HG02973 (cell line): ENCODE results near the gene HPN.
"Not testable (repeated sequence)": the region's sequence is repeated elsewhere in the genome, so short reads cannot be mapped to it uniquely, and the experiment has no call there.

ENCODE experiments used
- ATAC-seq: cut with Tn5 transposase; IDR thresholded peaks from one replicate; pipeline ENCODE4 v1.9.1; 2021; ENCODE audit warnings: moderate library complexity; ENCODE audit not compliant: unreplicated experiment

The HPN gene

DNA sequence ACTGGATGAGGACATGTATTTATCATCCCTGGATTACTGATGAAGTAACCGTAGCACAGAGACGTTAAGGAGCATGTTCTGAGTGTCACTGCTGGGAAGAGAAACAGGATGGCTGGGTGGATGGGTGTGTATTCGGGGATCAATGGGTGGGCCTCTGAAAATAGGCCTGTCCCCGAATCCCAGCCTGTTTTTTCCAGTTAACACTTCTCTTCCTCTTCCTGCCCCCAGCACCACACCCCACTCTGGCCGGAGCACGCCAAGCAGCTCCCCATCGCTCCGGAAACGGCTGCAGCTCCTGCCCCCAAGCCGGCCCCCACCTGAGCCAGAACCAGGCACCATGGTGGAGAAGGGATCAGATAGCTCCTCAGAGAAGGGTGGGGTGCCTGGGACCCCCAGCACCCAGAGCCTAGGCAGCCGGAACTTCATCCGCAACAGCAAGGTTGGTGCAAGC lies 32.6 kb upstream of the HPN start:
- no peak for ATAC-seq

DNA sequence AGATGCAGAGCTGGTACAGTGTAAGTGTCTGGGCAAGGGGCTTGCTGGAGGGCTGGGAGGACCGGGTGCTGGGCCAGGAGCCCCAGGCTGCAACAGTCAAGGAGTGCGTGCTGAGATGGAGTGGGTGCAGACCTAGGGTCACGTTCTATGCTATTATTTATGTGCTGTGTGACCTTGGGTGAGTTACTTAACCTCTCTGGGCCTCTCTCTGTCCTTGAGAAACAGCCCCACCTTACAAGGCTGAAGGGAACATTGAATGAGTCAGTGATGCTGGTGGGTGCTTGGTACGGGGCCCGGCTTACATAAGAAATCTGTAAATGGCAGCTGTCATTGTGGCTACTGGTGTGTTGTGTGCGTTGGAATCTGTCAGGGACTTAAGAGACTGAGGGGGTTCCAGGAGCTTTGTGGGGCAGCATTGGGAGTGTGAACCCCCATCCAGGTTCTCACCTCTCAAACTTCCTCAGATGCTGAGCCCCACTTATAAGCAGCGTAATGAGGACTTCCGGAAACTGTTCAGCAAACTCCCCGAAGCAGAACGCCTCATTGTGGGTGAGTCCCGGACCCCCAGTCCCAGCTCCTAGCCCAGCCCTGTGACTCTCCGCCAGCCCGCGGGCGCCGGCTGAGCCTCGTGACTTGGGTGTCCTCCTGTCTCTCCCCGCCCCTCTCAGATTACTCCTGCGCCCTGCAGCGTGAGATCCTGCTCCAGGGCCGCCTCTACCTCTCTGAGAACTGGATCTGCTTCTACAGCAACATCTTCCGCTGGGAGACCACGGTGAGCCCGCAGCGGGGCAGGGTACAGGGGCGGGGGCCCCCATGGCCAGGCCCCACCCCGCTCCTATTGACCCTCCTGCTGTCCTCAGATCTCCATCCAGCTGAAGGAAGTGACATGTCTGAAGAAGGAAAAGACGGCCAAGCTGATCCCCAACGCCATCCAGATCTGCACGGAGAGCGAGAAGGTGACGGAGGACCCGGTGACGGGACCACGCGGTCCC lies 31.8 kb upstream of the HPN start:
- ATAC-seq = no peak

DNA sequence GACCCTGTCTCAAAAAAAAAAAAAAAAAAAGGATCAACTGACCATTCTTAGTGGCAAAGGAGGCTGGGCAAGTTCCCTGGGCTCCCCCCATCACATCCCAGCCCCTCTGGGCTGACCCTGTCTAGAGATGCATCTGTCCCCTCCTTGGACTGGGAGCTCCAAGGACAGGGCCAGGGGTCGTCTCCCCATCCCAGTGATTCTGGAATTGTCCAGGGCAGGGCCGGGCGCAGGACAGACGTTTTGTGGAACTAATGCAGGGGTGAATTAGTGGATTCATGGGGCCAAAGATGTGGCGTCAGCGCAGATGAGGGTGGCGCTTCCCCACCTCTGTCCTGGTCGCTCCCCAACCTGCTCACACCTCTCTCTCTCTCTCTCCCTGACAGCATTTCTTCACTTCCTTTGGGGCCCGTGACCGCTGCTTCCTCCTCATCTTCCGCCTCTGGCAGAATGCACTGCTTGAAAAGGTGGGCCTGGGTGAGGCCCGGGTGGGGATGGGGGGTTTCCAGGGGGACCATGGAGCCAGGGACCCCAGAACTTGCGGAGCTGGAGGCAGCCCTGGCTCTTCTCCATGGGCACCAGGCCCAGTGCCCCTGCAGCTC lies 30.3 kb upstream of the HPN start:
- no peak for ATAC-seq

GRCh38 chr19:35011737-35012682 lies 29.5 kb upstream of the HPN start:
- no peak for ATAC-seq

- ATAC-seq = no peak
Observed at GRCh38 chr19:35013041-35013819, 28.3 kb upstream of the HPN start.

DNA sequence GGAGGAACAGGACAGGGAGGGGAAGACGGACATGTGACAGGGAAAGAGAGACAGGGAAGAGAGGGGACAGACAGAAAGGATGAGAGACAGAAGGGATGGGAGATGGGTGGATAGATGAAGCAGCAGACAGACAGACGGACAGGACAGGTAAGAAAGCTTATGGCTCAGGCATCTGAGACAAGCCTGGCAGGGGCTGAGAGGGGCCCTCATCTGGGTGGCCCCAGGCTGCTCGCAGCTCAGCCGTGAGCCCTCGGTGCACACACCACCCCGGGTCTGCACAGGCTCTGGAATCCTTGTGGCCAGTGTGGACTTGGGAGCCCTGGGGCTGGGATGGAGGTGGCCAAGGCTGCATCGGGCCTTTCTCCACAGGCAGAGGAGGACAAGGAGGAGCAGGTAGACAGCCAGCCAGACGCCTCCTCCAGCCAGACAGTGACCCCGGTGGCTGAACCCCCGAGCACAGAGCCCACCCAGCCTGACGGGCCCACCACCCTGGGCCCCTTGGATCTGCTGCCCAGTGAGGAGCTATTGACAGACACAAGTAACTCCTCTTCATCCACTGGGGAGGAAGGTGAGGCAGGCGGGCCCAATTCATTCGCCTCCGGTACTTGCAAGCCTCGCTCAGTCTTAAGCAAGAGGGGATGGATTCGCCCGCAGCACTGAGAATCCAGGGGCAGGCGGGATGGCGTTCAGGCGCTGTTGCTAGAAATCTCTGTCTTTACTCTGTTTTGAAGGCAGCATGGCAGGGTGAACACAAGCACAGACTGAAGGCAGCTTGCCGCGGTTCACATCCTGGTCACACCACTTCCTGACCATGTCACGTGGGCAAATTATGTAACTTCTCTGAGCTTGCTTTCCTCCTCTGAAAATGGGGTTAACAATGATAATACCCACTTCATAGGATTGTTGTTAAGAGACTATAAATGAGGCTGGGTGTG lies 27.4 kb upstream of the HPN start:
- ATAC-seq = no peak

DNA sequence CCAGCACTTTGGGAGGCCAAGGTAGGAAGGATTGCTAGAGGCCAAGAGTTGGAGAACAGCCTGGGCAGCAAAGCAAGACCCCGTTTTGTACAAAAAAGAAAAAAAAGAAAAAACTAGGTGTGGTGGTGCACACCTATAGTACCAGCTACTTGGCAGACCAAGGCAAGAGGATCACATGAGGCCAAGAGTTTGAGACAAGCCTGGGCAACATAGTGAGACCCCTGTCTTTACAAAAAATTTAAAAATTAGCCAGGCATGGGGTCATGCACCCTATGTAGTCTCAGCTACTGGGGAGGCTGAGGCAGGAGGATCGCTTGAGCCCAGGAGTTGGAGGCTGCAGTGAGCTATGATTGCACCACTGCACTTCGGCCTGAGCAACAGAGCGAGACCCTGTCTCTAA lies 26.7 kb upstream of the HPN start:
- not testable (repeated sequence) for ATAC-seq

DNA sequence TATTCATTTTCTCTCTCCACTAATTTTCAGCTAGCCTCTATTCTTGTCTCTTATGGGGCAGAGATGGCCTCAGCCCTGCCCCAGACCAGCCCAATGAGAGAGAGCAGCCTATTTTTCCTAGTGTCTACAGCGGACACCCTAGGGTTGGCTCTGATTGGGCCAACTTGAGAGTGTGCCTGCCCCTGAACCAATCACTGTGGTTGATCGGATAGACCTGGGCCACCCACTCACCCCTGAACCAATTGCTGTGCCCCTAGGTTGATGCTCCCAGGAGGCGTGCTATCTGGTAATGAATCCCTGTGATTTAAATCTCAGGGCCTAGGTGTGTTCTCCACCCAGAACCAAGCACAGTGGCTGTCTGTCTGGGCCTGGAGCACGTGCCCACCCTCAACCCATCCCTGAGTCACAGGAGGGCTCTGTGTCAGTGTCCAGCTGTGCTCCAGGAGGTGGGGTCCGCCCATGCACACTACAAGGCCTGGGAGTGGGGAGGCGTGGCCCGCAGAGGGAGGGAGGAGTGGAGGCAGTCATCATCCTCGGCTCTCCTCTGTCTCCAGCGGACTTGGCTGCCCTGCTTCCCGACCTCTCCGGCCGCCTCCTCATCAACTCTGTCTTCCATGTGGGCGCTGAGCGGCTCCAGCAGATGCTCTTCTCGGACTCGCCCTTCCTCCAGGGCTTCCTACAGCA lies 26.1 kb upstream of the HPN start:
- ATAC-seq = no peak

GRCh38 chr19:35015954-35016351 lies 25.6 kb upstream of the HPN start:
- ATAC-seq = no peak

DNA sequence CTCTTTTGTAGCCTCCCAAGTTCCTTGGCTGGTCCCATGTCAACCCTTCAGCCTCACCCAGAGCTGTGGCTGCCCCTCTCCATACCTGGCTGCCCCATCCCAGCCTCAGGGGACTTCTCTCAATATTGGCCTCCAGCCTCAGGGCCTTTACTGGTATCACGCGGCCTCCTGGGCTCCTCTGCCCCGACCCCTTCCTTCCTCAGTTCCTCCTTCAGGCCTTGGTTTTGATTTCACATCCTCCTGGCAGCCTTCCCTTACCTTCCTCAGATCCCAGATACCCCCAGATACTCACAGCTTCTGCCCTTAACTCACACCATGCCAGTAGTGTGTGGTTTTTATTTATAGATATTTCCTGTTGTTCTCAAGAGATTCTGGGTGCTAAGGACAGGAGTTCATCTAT lies 24.0 kb upstream of the HPN start:
- no peak for ATAC-seq

DNA sequence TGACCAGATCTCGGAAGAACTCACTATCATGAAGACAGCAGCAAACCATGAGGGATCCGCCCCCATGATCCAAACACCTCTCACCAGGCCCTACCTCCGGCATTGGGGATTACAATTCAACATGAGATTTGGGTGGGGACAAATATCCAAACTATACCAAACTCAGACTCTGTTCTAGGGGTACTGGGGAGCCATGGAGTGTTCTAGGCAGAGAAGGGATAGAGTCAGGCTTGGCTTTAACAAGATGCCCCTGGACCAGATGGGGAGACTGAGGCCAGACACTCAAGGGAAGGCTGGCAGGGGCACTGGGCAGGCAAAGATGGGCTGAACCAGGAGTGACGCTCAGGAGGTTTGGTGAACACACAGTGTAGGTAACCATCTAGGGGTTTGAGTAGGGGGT lies 23.1 kb upstream of the HPN start:
- ATAC-seq = no peak

DNA sequence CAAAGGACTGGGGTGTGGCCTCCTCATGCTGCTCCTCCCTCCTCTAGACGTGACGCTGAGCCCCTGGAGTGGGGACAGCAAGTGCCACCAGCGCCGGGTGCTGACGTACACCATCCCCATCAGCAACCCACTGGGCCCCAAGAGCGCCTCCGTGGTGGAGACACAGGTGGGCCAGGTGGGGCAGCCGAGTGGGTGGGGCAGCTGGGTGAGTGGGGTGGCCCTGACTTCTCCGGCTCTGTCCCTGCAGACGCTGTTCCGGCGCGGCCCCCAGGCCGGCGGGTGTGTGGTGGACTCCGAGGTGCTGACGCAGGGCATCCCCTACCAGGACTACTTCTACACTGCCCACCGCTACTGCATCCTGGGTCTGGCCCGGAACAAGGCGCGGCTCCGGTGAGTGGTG lies 22.4 kb upstream of the HPN start:
- ATAC-seq = no peak

- ATAC-seq = no peak
Observed at GRCh38 chr19:35021016-35021415, 20.5 kb upstream of the HPN start.

- no peak for ATAC-seq
Observed at GRCh38 chr19:35021596-35021995, 19.9 kb upstream of the HPN start.

- ATAC-seq = no peak
Observed at GRCh38 chr19:35022460-35022859, 19.1 kb upstream of the HPN start.

DNA sequence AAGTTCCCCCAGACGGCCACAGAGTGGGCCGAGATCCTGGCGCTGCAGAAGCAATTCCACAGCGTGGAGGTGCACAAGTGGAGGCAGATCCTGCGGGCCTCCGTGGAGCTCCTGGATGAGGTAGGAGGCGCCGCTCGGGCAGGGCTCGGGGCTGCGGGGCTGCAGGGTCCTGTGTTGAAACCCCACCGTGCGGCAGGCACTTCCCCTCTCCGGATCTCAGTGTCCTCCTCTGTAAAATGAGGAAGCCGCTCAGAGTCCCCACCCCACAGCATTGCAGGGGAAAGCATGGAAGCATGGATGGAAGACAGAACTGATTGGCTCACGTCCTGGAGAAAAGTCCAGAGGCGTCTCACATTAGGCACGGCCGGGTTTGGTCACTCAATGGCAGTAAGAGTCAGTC lies 18.1 kb upstream of the HPN start:
- no peak for ATAC-seq

DNA sequence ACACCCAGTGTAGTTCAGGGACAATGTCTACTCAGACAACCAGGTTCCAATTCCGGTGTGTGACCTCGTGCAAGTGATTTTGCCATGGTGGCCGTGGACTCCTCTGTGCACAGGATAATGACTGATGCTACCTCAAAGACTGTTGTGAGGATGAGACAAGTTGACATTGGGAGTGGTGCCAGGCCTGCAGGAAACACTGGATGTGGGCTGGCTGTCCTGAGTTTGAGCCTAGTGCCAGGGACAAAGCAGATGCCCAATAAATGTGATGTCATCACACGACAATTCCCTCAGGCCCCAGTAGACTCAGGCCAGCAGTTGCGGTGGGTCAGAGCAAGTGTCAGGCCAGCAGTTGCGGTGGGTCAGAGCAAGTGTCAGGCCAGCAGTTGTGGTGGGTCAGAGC lies 17.4 kb upstream of the HPN start:
- ATAC-seq = no peak

GRCh38 chr19:35025969-35026368 lies 15.6 kb upstream of the HPN start:
- ATAC-seq = no peak

DNA sequence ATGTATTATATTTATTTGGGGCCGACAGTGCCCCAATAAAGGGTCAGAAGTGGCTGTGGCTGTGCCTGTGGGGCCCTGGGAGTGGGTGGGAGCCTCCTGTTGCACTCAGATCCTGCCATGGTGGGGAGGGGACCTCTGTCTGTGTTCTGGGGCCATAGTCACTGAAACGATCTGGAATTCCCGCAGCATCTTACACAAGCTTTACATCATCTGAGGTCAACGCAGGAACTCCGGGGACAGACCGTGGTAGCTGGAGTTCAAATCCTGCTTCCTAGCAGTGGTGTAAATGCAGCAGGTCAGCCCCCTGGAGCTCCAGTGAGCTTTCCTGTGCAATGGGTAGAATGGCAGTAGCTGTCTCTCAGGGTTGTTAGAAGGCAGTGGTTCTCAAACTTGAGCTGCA lies 15.1 kb upstream of the HPN start:
- no peak for ATAC-seq
